Brain microvascular endothelial cell (primary cell): Measurements from ENCODE around the gene MSLN.
"Not testable (repeated sequence)": the region's sequence is repeated elsewhere in the genome, so short reads cannot be mapped to it uniquely, and the experiment has no call there.

Experiments used
- DNase-seq: peaks from one replicate; pipeline ENCODE4 v3.0.0-alpha.2; 2020
- H3K27ac ChIP-seq: fragments of 250-450 bp; sonication (Bioruptor Pico); 2 replicates; pipeline ENCODE4 v1.5.1; 2020; ENCODE audit warnings: mild to moderate bottlenecking, moderate library complexity
- H3K27me3 ChIP-seq: fragments of 250-450 bp; sonication (Bioruptor Pico); replicated peaks from 2 replicates; pipeline ENCODE4 v1.5.1; 2020; ENCODE audit warnings: mild to moderate bottlenecking
- H3K36me3 ChIP-seq: fragments of 250-450 bp; sonication (Bioruptor Pico); replicated peaks from 2 replicates; pipeline ENCODE4 v1.5.1; 2020; ENCODE audit warnings: mild to moderate bottlenecking
- H3K4me3 ChIP-seq: 2 replicates; pipeline ENCODE4 v1.5.1; 2011; ENCODE audit warnings: low read depth, mild to moderate bottlenecking, control low read depth, low read length, moderate library complexity
- CTCF ChIP-seq: IDR thresholded peaks from 2 replicates; pipeline ENCODE4 v1.5.1; 2011; ENCODE audit warnings: low read depth, mild to moderate bottlenecking, moderate library complexity, low read length, control low read depth, inconsistent platforms; ENCODE audit errors: missing control alignments
- in situ Hi-C: cut with HindIII; loops from 2 replicates; pipeline ENCODE4 v1.10.0; 2017; ENCODE audit warnings: low sequenced_read_pairs, low pct_ligation_motif_present

MSLN gene

GRCh38 chr16:750485-750884 is 10.0 kb upstream of the MSLN start:
- Histone ChIP-seq H3K36me3 (no peaks in the 10 kb centered on the region), H3K4me3 (no peak overlapping the region), H3K27me3 (peaks cover 4% of the 10 kb centered on the region), H3K27ac (no peak overlapping the region)
- DNase-seq = no peak
- in situ Hi-C loops = no loop called here
- no peak for TF ChIP-seq CTCF

- H3K27ac ChIP-seq = no peak overlapping the region
- no peak overlapping the region for H3K4me3 ChIP-seq
- in situ Hi-C loops = no loop called here
- no peak for TF ChIP-seq CTCF
- peaks cover 4% of the 10 kb centered on the region for H3K27me3 ChIP-seq
- no peak for DNase-seq
- H3K36me3 ChIP-seq = no peaks in the 10 kb centered on the region
These were observed 9.2 kb upstream of the MSLN start for GRCh38 chr16:751152-752006.

- Histone ChIP-seq H3K36me3 (no peaks in the 10 kb centered on the region), H3K27ac (no peak overlapping the region), H3K4me3 (no peak overlapping the region), H3K27me3 (peaks cover 4% of the 10 kb centered on the region)
- TF ChIP-seq CTCF = no peak
- in situ Hi-C loops = no loop called here
- DNase-seq = no peak
These were observed 8.6 kb upstream of the MSLN start for GRCh38 chr16:752007-752312.

- H3K27me3 ChIP-seq, in situ Hi-C loops, H3K27ac ChIP-seq, H3K36me3 ChIP-seq, DNase-seq, H3K4me3 ChIP-seq: not testable (repeated sequence)
These were observed 6.4 kb upstream of the MSLN start for GRCh38 chr16:754121-754607.

- TF ChIP-seq CTCF = no peak
- no peak overlapping the region for H3K4me3 ChIP-seq
- no peak overlapping the region for H3K27ac ChIP-seq
- no peak for DNase-seq
- peaks cover 4% of the 10 kb centered on the region for H3K27me3 ChIP-seq
- H3K36me3 ChIP-seq = no peaks in the 10 kb centered on the region
- in situ Hi-C loops = no loop called here
These were observed 5.9 kb upstream of the MSLN start for GRCh38 chr16:754656-755055.

- H3K36me3 ChIP-seq = no peaks in the 10 kb centered on the region
- H3K27me3 ChIP-seq = peaks cover 4% of the 10 kb centered on the region
- no peak for TF ChIP-seq CTCF
- no peak overlapping the region for H3K4me3 ChIP-seq
- H3K27ac ChIP-seq = no peak overlapping the region
- in situ Hi-C loops = no loop called here
- DNase-seq = no peak
These were observed 4.1 kb upstream of the MSLN start for GRCh38 chr16:756428-756827.
